GM12878 (cell line): ENCODE results near the gene CDH4. TPM values are rescaled to one million over a fixed set of nuclear protein-coding genes. Genes with fewer than 3 reads are reported as not detected.

Experiments used
- ATAC-seq: fragments of 200-7000 bp; cut with Tn5 transposase; 3 replicates; pipeline ENCODE4 v1.9.1; 2020; ENCODE audit warnings: mild to moderate bottlenecking, moderate library complexity
- BruUV-seq: library from RNA; stranded (reverse); fragments of 400-500 nt; replicated peaks from 2 replicates; lab custom pipeline; 2021; lab: Mats Ljungman, UMichigan
- CTCF ChIA-PET: fragments of 300-600 bp; sonication (Branson Sonifier 250); formaldehyde crosslinking; extraction: SDS; loops from one replicate; lab custom pipeline; 2021; ENCODE audit warnings: inconsistent platforms; lab: Yijun Ruan, JAX
- POLR2A ChIA-PET: fragments of 350-600 bp; formaldehyde crosslinking; extraction: SDS; loops from one replicate; lab custom pipeline; 2021; ENCODE audit warnings: inconsistent platforms; lab: Charles Lee
- RAD21 ChIA-PET: fragments of 300-600 bp; sonication (Branson Sonifier 250); formaldehyde crosslinking; loops from one replicate; lab custom pipeline; 2023; ENCODE audit warnings: antibody characterized with exemption; ENCODE audit not compliant: unreplicated experiment; lab: Charles Lee
- SMC1A ChIA-PET: fragments of 300-600 bp; sonication (Branson Sonifier 250); formaldehyde crosslinking; loops from one replicate; lab custom pipeline; 2023; ENCODE audit not compliant: unreplicated experiment, uncharacterized antibody; lab: Charles Lee
- DNase-seq: peaks from one replicate; pipeline ENCODE4 v3.0.0-alpha.2; 2011; ENCODE audit warnings: low read depth, low spot score
- FAIRE-seq: peaks from 3 replicates; lab custom pipeline; 2011; peaks lifted over from hg19 to GRCh38; lab: Jason Lieb, UNC
- H2AFZ ChIP-seq: 2 replicates; pipeline ENCODE4 v1.6.0; 2011; ENCODE audit warnings: low read depth, low read length, control low read depth; ENCODE audit not compliant: control insufficient read depth
- H3K27ac ChIP-seq: 2 replicates; pipeline ENCODE4 v1.5.1; 2011; ENCODE audit warnings: control low read depth; ENCODE audit not compliant: control insufficient read depth, insufficient read depth
- H3K27me3 ChIP-seq, 2 experiments: replicated peaks in 1 of 2; 2 replicates each; pipeline versions ENCODE4 v1.6.0 to v1.6.1; 2011; ENCODE audit warnings: low read length in 1 of 2; ENCODE audit not compliant: control insufficient read depth in 2 of 2, insufficient read depth in 2 of 2
- H3K36me3 ChIP-seq, 2 experiments: 2 replicates each; pipeline ENCODE4 v1.5.1; 2011; ENCODE audit warnings: low read length in 1 of 2; ENCODE audit not compliant: control insufficient read depth in 2 of 2, insufficient read depth in 2 of 2
- H3K4me1 ChIP-seq: 2 replicates; pipeline ENCODE4 v1.6.1; 2011; ENCODE audit warnings: mild to moderate bottlenecking, low read length, moderate library complexity, mixed read lengths; ENCODE audit not compliant: control insufficient read depth, insufficient read depth
- H3K4me2 ChIP-seq: 2 replicates; pipeline ENCODE4 v1.6.0; 2011; ENCODE audit warnings: control low read depth; ENCODE audit not compliant: control insufficient read depth, insufficient read depth
- H3K4me3 ChIP-seq: fragments of 200-600 bp; sonication (generic); 2 replicates; pipeline ENCODE4 v1.5.1; 2016
- H3K79me2 ChIP-seq: 2 replicates; pipeline ENCODE4 v1.6.0; 2011; ENCODE audit warnings: low read length; ENCODE audit not compliant: control insufficient read depth, insufficient read depth
- H3K9ac ChIP-seq: 2 replicates; pipeline ENCODE4 v1.8.0; 2011; ENCODE audit warnings: low read length, control low read depth, mixed read lengths; ENCODE audit not compliant: control insufficient read depth, insufficient read depth
- H3K9me3 ChIP-seq: replicated peaks from 3 replicates; pipeline ENCODE4 v1.5.1; 2011; ENCODE audit warnings: mild to moderate bottlenecking, low read length; ENCODE audit not compliant: control insufficient read depth, insufficient read depth
- H4K20me1 ChIP-seq: 2 replicates; pipeline ENCODE4 v1.6.0; 2011; ENCODE audit not compliant: control insufficient read depth, insufficient read depth
- BACH1 ChIP-seq: fragments of 450-650 bp; IDR thresholded peaks from 2 replicates; pipeline ENCODE4 v1.6.1; 2017; ENCODE audit warnings: mild to moderate bottlenecking, borderline replicate concordance
- CBFB ChIP-seq: IDR thresholded peaks from 2 replicates; pipeline ENCODE4 v1.6.1; 2016; ENCODE audit warnings: antibody characterized with exemption, low read depth
- CBX5 ChIP-seq: sonication (generic); IDR thresholded peaks from 2 replicates; pipeline ENCODE4 v1.6.1; 2016; ENCODE audit warnings: low read depth, moderate library complexity, mild to moderate bottlenecking, inconsistent platforms
- DPF2 ChIP-seq: fragments of 450-650 bp; IDR thresholded peaks from 2 replicates; pipeline ENCODE4 v1.6.1; 2017; ENCODE audit warnings: mild to moderate bottlenecking
- E2F4 ChIP-seq: IDR thresholded peaks from 2 replicates; pipeline ENCODE4 v1.6.1; 2012; ENCODE audit warnings: low read depth, low read length, improper control_type of control experiment
- ETV6 ChIP-seq, 2 experiments: fragments of 450-650 bp in 1 of 2; IDR thresholded peaks in 1 of 2; conservative IDR thresholded peaks in 1 of 2; 2 replicates each; pipeline ENCODE4 v1.6.1; 2014; ENCODE audit warnings: antibody characterized with exemption in 1 of 2, borderline replicate concordance in 1 of 2, low read depth in 1 of 2, mild to moderate bottlenecking in 1 of 2, moderate library complexity in 1 of 2
- KAT2A ChIP-seq: conservative IDR thresholded peaks from 2 replicates; pipeline ENCODE4 v1.6.1; 2011; ENCODE audit warnings: low read depth, low read length; ENCODE audit not compliant: control insufficient read depth
- LARP7 ChIP-seq: fragments of 450-650 bp; IDR thresholded peaks from 2 replicates; pipeline ENCODE4 v1.6.1; 2017; ENCODE audit warnings: mild to moderate bottlenecking
- MXI1 ChIP-seq: fragments of 150-350 bp; IDR thresholded peaks from 2 replicates; pipeline ENCODE4 v1.6.1; 2011; ENCODE audit warnings: low read depth, mild to moderate bottlenecking, inconsistent platforms, low read length, improper control_type of control experiment
- MYC ChIP-seq: IDR thresholded peaks from 2 replicates; pipeline ENCODE4 v1.6.1; 2011; ENCODE audit warnings: mild to moderate bottlenecking, low read length, moderate library complexity, inconsistent platforms; ENCODE audit not compliant: insufficient read depth, insufficient replicate concordance, insufficient read length, severe bottlenecking
- NBN ChIP-seq: fragments of 450-650 bp; IDR thresholded peaks from 2 replicates; pipeline ENCODE4 v1.6.1; 2016
- PAX8 ChIP-seq: fragments of 450-650 bp; IDR thresholded peaks from 2 replicates; pipeline ENCODE4 v1.6.1; 2017; ENCODE audit warnings: mild to moderate bottlenecking, moderate library complexity
- RAD21 ChIP-seq: IDR thresholded peaks from 2 replicates; pipeline ENCODE4 v1.6.1; 2011; ENCODE audit warnings: mild to moderate bottlenecking, low read depth, low read length, moderate library complexity; ENCODE audit not compliant: insufficient read depth
- SIN3A ChIP-seq: IDR thresholded peaks from 2 replicates; pipeline ENCODE4 v1.6.1; 2012; ENCODE audit warnings: low read depth, low read length, improper control_type of control experiment
- SMAD5 ChIP-seq: IDR thresholded peaks from 2 replicates; pipeline ENCODE4 v1.6.1; 2016; ENCODE audit warnings: antibody characterized with exemption, low read depth
- SUZ12 ChIP-seq: fragments of 200-600 bp; sonication (generic); IDR thresholded peaks from one replicate; pipeline ENCODE4 v1.6.1; 2018; ENCODE audit warnings: antibody characterized with exemption, mild to moderate bottlenecking; ENCODE audit not compliant: unreplicated experiment
- ZNF207 ChIP-seq: fragments of 450-650 bp; IDR thresholded peaks from 2 replicates; pipeline ENCODE4 v1.6.1; 2014; ENCODE audit warnings: antibody characterized with exemption, mild to moderate bottlenecking, borderline replicate concordance
- WGBS: methylation state at CpG from one replicate; pipeline ENCODE4 v1.1.6; 2016; ENCODE audit warnings: low lambda C conversion rate; ENCODE audit not compliant: insufficient replicate concordance, insufficient coverage; ENCODE audit errors: missing lambda C conversion rate; 5-methylcytosine and 5-hydroxymethylcytosine counted together
- in situ Hi-C: fragments of 300-500 bp; cut with MboI; formaldehyde crosslinking; loops from 9 replicates; pipeline ENCODE4 v1.14.3; 2018; ENCODE audit warnings: mixed read lengths
- intact Hi-C: fragments of 100-400 bp; cut with micrococcal nuclease; formaldehyde crosslinking; loops from one replicate; pipeline ENCODE4 v1.14.2; 2022; ENCODE audit not compliant: unreplicated experiment
- polyA plus RNA-seq, 11 experiments: library from polyadenylated mRNA; depleted of rRNA in 4 of 11; unstranded in 6 of 11; stranded (reverse) in 5 of 11; fragments of >200 nt; fragmentation: Nextera tagmentation in 4 of 11; fragmentation: Illumina TruSeq in 1 of 11; extraction: Ambion mirVana in 4 of 11; extraction: Trizol in 1 of 11; gene quantifications; 1 replicate in 1 of 11; 2 replicates in 10 of 11; pipeline versions ENCODE4 v1.2.1 to v1.2.3, GENCODE V29; 2011 to 2016; ENCODE audit warnings: inconsistent platforms in 2 of 11, missing spikeins in 2 of 11, low read depth in 1 of 11
- total RNA-seq, 4 experiments: library from RNA; depleted of rRNA in 3 of 4; stranded (reverse); fragments of >200 nt in 3 of 4; fragmentation: Illumina TruSeq in 1 of 4; extraction: Trizol in 1 of 4; gene quantifications; 2 replicates each; pipeline versions ENCODE4 v1.2.1 to v1.2.3, GENCODE V29; 2013 to 2021

CDH4 gene
- total and polyA plus RNA-seq, 10 of the 15 experiments (the other 5 are each of a cell fraction or from before 2014, with no cell fraction given): not detected

DNA sequence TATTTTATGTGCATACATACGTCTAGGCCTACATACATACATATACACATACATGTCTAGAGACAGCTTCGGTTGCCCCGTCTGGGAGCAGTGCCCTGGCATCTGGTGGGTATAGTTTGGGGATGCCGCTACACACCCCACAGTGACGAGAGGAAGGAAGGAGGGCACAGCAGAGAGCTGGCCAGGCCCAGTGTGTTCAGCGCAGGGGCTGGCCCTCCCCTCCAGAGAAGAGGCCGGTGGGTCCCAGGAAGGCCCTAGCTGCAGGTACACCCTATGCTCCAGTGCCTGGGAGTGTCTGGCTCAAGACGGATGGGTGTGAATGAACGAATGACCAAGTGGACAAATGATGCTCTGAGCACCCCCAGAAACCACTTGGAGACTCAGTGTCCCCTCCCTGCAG is 284.6 kb downstream of the CDH4 start:
- ChIA-PET POLR2A (no interaction called here), RAD21 (no interaction called here), CTCF (no interaction called here), SMC1A (no interaction called here)
- H3K4me2 ChIP-seq: no peak overlapping the region
- BruUV-seq: no TSS peak
- no peaks in the 10 kb centered on the region for H3K4me1 ChIP-seq
- no peak overlapping the region for H3K27ac ChIP-seq
- DNase-seq (no peak), FAIRE-seq (no peak), ATAC-seq (no peak)
- H3K79me2 ChIP-seq: no peaks in the 10 kb centered on the region
- H2AFZ ChIP-seq: no peak overlapping the region
- H3K36me3 ChIP-seq: no peaks in the 10 kb centered on the region
- H3K27me3 ChIP-seq: no peaks in the 10 kb centered on the region; a peak in 1 of 4 replicates
- TF ChIP-seq SIN3A: no peak
- TF ChIP-seq LARP7: no peak
- TF ChIP-seq SMAD5: no peak
- TF ChIP-seq DPF2: no peak
- TF ChIP-seq E2F4: no peak
- no peak for TF ChIP-seq PAX8
- no peak for TF ChIP-seq CBFB
- no peak for TF ChIP-seq NBN
- no peak for TF ChIP-seq RAD21
- no peak for TF ChIP-seq ZNF207
- no peak for TF ChIP-seq MYC
- TF ChIP-seq CBX5: no peak
- TF ChIP-seq BACH1: no peak
- TF ChIP-seq MXI1: no peak
- no peak for TF ChIP-seq KAT2A
- no peak for TF ChIP-seq SUZ12
- TF ChIP-seq ETV6 (conservative IDR thresholded peaks at IDR 0.05 in 1 of 2, IDR thresholded peaks at IDR 0.05 in 1 of 2; ENCODE audit: borderline replicate concordance in 1 of 2, low read depth in 1 of 2): no peak
- WGBS: 45% methylated on average over 9 of the region's 9 CpGs
- H3K9me3 ChIP-seq: no peaks in the 10 kb centered on the region; the same call in 2 of the 3 replicates
- in situ Hi-C loops: no loop called here
- H3K4me3 ChIP-seq: no peak overlapping the region
- H4K20me1 ChIP-seq: no peaks in the 10 kb centered on the region
- intact Hi-C loops: no loop called here
- no peak overlapping the region for H3K9ac ChIP-seq
